GM23338 (cell line): ENCODE measurements around the gene KBTBD12. TPM values are rescaled to one million over a fixed set of nuclear protein-coding genes. Genes with fewer than 3 reads are reported as not detected.

ENCODE experiments used
- ATAC-seq: fragments of 200-7000 bp; cut with Tn5 transposase; 3 replicates; pipeline ENCODE4 v1.9.1; 2020
- DNase-seq: peaks from one replicate; pipeline ENCODE4 v3.0.0-alpha.2; 2015; ENCODE audit warnings: low spot score
- H2AFZ ChIP-seq: fragments of 200-600 bp; sonication (generic); 2 replicates; pipeline ENCODE4 v1.8.0; 2016; ENCODE audit warnings: antibody characterized with exemption, mild to moderate bottlenecking, moderate library complexity
- H3F3A ChIP-seq: fragments of 200-600 bp; sonication (generic); replicated peaks from 2 replicates; pipeline ENCODE4 v1.8.0; 2017; ENCODE audit warnings: antibody characterized with exemption, mixed run types, low read depth
- H3K27ac ChIP-seq: fragments of 200-600 bp; sonication (generic); 2 replicates; pipeline ENCODE4 v1.6.1; 2016; ENCODE audit warnings: low read depth
- H3K27me3 ChIP-seq: fragments of 200-600 bp; sonication (generic); 2 replicates; pipeline ENCODE4 v1.8.0; 2016; ENCODE audit warnings: mild to moderate bottlenecking, mixed run types, moderate library complexity; ENCODE audit not compliant: insufficient read depth
- H3K36me3 ChIP-seq: fragments of 200-600 bp; sonication (generic); 2 replicates; pipeline ENCODE4 v1.8.0; 2016; ENCODE audit warnings: mild to moderate bottlenecking; ENCODE audit not compliant: insufficient read depth
- H3K4me1 ChIP-seq: fragments of 200-600 bp; sonication (generic); 2 replicates; pipeline ENCODE4 v1.8.0; 2016; ENCODE audit warnings: mild to moderate bottlenecking, moderate library complexity; ENCODE audit not compliant: insufficient read depth
- H3K4me2 ChIP-seq: fragments of 200-600 bp; sonication (generic); 2 replicates; pipeline ENCODE4 v1.7.1; 2017; ENCODE audit warnings: mixed run types
- H3K4me3 ChIP-seq: fragments of 200-600 bp; sonication (generic); 2 replicates; pipeline ENCODE4 v1.6.1; 2016; ENCODE audit warnings: mixed run types
- H3K79me2 ChIP-seq: fragments of 200-600 bp; sonication (generic); replicated peaks from 2 replicates; pipeline ENCODE4 v1.8.0; 2017; ENCODE audit warnings: mild to moderate bottlenecking; ENCODE audit not compliant: insufficient read depth
- H3K9me2 ChIP-seq: fragments of 200-600 bp; sonication (generic); 2 replicates; pipeline ENCODE4 v1.8.0; 2017; ENCODE audit not compliant: insufficient read depth
- H4K20me1 ChIP-seq: fragments of 200-600 bp; sonication (generic); replicated peaks from 2 replicates; pipeline ENCODE4 v1.8.0; 2017; ENCODE audit warnings: mild to moderate bottlenecking; ENCODE audit not compliant: insufficient read depth
- H3K27ac Mint-ChIP-seq: 2 replicates; pipeline ENCODE4 v1.8.0; 2020; ENCODE audit warnings: inconsistent platforms, mild to moderate bottlenecking, moderate library complexity, mixed read lengths
- H3K27me3 Mint-ChIP-seq: 3 replicates; pipeline ENCODE4 v1.8.0; 2022; ENCODE audit warnings: low read depth, mild to moderate bottlenecking, moderate library complexity, mixed read lengths, inconsistent platforms; ENCODE audit not compliant: insufficient read depth, poor library complexity
- H3K36me3 Mint-ChIP-seq: 3 replicates; pipeline ENCODE4 v1.8.0; 2021; ENCODE audit warnings: low read depth, mild to moderate bottlenecking, inconsistent platforms, moderate library complexity, mixed read lengths
- H3K4me1 Mint-ChIP-seq: 3 replicates; pipeline ENCODE4 v1.8.0; 2020; ENCODE audit warnings: mild to moderate bottlenecking, inconsistent platforms, mixed read lengths
- H3K4me3 Mint-ChIP-seq: 3 replicates; pipeline ENCODE4 v1.8.0; 2021; ENCODE audit warnings: moderate library complexity, mild to moderate bottlenecking, inconsistent platforms, mixed read lengths
- H3K9me3 Mint-ChIP-seq: 3 replicates; pipeline ENCODE4 v1.8.0; 2020; ENCODE audit warnings: moderate library complexity, mild to moderate bottlenecking, inconsistent platforms, mixed read lengths
- CREB1 ChIP-seq: fragments of 250-450 bp; sonication (Bioruptor Pico); IDR thresholded peaks from 2 replicates; pipeline ENCODE4 v1.5.0; 2020; ENCODE audit warnings: low read depth, mild to moderate bottlenecking, moderate library complexity
- ETS1 ChIP-seq: IDR thresholded peaks from 2 replicates; pipeline ENCODE4 v1.6.1; 2016; ENCODE audit warnings: antibody characterized with exemption
- EZH2 ChIP-seq: fragments of 200-600 bp; sonication (generic); IDR thresholded peaks from one replicate; pipeline ENCODE4 v1.8.0; 2017; ENCODE audit warnings: antibody characterized with exemption, mild to moderate bottlenecking, low read depth; ENCODE audit not compliant: unreplicated experiment
- EZH2phosphoT487 ChIP-seq: fragments of 200-600 bp; sonication (generic); IDR thresholded peaks from one replicate; pipeline ENCODE4 v1.8.1; 2018; ENCODE audit warnings: antibody characterized with exemption; ENCODE audit not compliant: unreplicated experiment
- JUNB ChIP-seq: IDR thresholded peaks from one replicate; pipeline ENCODE4 v1.6.1; 2016; ENCODE audit warnings: antibody characterized with exemption; ENCODE audit not compliant: unreplicated experiment
- NANOG ChIP-seq: IDR thresholded peaks from 2 replicates; pipeline ENCODE4 v1.6.1; 2016; ENCODE audit warnings: antibody characterized with exemption, borderline replicate concordance
- POLR2AphosphoS5 ChIP-seq: IDR thresholded peaks from 2 replicates; pipeline ENCODE4 v1.6.1; 2016; ENCODE audit warnings: antibody characterized with exemption, low read depth
- STAT1 ChIP-seq: IDR thresholded peaks from one replicate; pipeline ENCODE4 v1.6.1; 2016; ENCODE audit warnings: antibody characterized with exemption; ENCODE audit not compliant: unreplicated experiment
- ZNF114 ChIP-seq: fragments of 250-450 bp; sonication (Bioruptor Pico); IDR thresholded peaks from 2 replicates; pipeline ENCODE4 v1.5.0; 2020; ENCODE audit warnings: mild to moderate bottlenecking, moderate library complexity
- ZNF331 ChIP-seq: fragments of 250-450 bp; sonication (Bioruptor Pico); IDR thresholded peaks from 2 replicates; pipeline ENCODE4 v1.5.0; 2020; ENCODE audit warnings: low read depth, mild to moderate bottlenecking, moderate library complexity
- ZNF462 ChIP-seq: fragments of 250-450 bp; sonication (Bioruptor Pico); IDR thresholded peaks from 2 replicates; pipeline ENCODE4 v1.5.0; 2020; ENCODE audit warnings: mild to moderate bottlenecking, moderate library complexity
- polyA plus RNA-seq: library from polyadenylated mRNA; unstranded; fragments of >200 nt; fragmentation: Nextera tagmentation; extraction: Ambion mirVana; gene quantifications from 2 replicates; pipeline ENCODE4 v1.2.1, GENCODE V29; 2016
- total RNA-seq: library from RNA; depleted of rRNA; stranded (reverse); fragments of >200 nt; shearing (Covaris generic); gene quantifications from 2 replicates; pipeline ENCODE4 v1.2.3, GENCODE V29; 2014
- TF ChIP-seq, protein P1 (sequence below): IDR thresholded peaks from one replicate; pipeline ENCODE4 v1.6.1; 2018; ENCODE audit warnings: antibody characterized with exemption; ENCODE audit not compliant: unreplicated experiment
- TF ChIP-seq, protein P2 (sequence below), 2 experiments: fragments of 200-600 bp in 1 of 2; sonication (generic) in 1 of 2; conservative IDR thresholded peaks; 2 replicates each; pipeline versions ENCODE4 v1.5.1 to v1.6.1; 2016 to 2017; ENCODE audit warnings: antibody characterized with exemption in 2 of 2, low read depth in 2 of 2, mild to moderate bottlenecking in 2 of 2, moderate library complexity in 1 of 2

KBTBD12 gene
- total and polyA plus RNA-seq, 2 experiments from 2014 or later = 0.53 to 0.69 TPM

- Mint-ChIP-seq H3K27ac (no peak overlapping the region), H3K4me3 (no peak overlapping the region), H3K4me1 (0 out of 3 replicates have a peak, but pooled peaks cover 3% of the 10 kb centered on the region), H3K27me3 (peaks cover 4% of the 10 kb centered on the region), H3K9me3 (no peaks in the 10 kb centered on the region), H3K36me3 (no peaks in the 10 kb centered on the region)
- Histone ChIP-seq H3K36me3 (no peaks in the 10 kb centered on the region), H3K9me2 (0 out of 2 replicates have a peak, but pooled peaks cover 4% of the 10 kb centered on the region), H3F3A (no peaks in the 10 kb centered on the region), H3K4me1 (no peaks in the 10 kb centered on the region), H4K20me1 (no peaks in the 10 kb centered on the region), H3K4me2 (no peak overlapping the region), H2AFZ (no peak overlapping the region), H3K79me2 (no peaks in the 10 kb centered on the region), H3K27me3 (no peaks in the 10 kb centered on the region), H3K4me3 (no peak overlapping the region), H3K27ac (no peak overlapping the region)
- ATAC-seq (no peak), DNase-seq (no peak)
- TF ChIP-seq ZNF331 (CRISPR knock-in tag) (no peak), STAT1 (no peak), CREB1 (CRISPR knock-in tag) (no peak), JUNB (no peak), ETS1 (no peak), EZH2phosphoT487 (no peak), ZNF462 (no peak), EZH2 (no peak), ZNF114 (CRISPR knock-in tag) (no peak), NANOG (no peak), POLR2AphosphoS5 (no peak)
- TF ChIP-seq, protein P1, sequence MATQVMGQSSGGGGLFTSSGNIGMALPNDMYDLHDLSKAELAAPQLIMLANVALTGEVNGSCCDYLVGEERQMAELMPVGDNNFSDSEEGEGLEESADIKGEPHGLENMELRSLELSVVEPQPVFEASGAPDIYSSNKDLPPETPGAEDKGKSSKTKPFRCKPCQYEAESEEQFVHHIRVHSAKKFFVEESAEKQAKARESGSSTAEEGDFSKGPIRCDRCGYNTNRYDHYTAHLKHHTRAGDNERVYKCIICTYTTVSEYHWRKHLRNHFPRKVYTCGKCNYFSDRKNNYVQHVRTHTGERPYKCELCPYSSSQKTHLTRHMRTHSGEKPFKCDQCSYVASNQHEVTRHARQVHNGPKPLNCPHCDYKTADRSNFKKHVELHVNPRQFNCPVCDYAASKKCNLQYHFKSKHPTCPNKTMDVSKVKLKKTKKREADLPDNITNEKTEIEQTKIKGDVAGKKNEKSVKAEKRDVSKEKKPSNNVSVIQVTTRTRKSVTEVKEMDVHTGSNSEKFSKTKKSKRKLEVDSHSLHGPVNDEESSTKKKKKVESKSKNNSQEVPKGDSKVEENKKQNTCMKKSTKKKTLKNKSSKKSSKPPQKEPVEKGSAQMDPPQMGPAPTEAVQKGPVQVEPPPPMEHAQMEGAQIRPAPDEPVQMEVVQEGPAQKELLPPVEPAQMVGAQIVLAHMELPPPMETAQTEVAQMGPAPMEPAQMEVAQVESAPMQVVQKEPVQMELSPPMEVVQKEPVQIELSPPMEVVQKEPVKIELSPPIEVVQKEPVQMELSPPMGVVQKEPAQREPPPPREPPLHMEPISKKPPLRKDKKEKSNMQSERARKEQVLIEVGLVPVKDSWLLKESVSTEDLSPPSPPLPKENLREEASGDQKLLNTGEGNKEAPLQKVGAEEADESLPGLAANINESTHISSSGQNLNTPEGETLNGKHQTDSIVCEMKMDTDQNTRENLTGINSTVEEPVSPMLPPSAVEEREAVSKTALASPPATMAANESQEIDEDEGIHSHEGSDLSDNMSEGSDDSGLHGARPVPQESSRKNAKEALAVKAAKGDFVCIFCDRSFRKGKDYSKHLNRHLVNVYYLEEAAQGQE = no peak
- TF ChIP-seq, protein P2, sequence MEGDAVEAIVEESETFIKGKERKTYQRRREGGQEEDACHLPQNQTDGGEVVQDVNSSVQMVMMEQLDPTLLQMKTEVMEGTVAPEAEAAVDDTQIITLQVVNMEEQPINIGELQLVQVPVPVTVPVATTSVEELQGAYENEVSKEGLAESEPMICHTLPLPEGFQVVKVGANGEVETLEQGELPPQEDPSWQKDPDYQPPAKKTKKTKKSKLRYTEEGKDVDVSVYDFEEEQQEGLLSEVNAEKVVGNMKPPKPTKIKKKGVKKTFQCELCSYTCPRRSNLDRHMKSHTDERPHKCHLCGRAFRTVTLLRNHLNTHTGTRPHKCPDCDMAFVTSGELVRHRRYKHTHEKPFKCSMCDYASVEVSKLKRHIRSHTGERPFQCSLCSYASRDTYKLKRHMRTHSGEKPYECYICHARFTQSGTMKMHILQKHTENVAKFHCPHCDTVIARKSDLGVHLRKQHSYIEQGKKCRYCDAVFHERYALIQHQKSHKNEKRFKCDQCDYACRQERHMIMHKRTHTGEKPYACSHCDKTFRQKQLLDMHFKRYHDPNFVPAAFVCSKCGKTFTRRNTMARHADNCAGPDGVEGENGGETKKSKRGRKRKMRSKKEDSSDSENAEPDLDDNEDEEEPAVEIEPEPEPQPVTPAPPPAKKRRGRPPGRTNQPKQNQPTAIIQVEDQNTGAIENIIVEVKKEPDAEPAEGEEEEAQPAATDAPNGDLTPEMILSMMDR (conservative IDR thresholded peaks at IDR 0.05; ENCODE audit: low read depth in 2 of 2) = no peak
These were observed 69.4 kb downstream of the KBTBD12 start for GRCh38 chr3:127984241-127984975.
